Loucy (cell line): ENCODE results near the gene GLIPR1.
"Not testable (repeated sequence)": the region's sequence is repeated elsewhere in the genome, so short reads cannot be mapped to it uniquely, and the experiment has no call there.

Source experiments
- H2AFZ ChIP-seq: fragments of 200-600 bp; sonication (generic); 2 replicates; pipeline ENCODE4 v1.6.0; 2016; ENCODE audit warnings: antibody characterized with exemption, mild to moderate bottlenecking, low read length, moderate library complexity
- H3F3A ChIP-seq: fragments of 200-600 bp; 2 replicates; pipeline ENCODE4 v1.6.0; 2016; ENCODE audit warnings: antibody characterized with exemption, low read depth, mild to moderate bottlenecking
- H3K27me3 ChIP-seq: fragments of 200-600 bp; sonication (generic); 2 replicates; pipeline ENCODE4 v1.6.1; 2014; ENCODE audit warnings: low read length, mild to moderate bottlenecking; ENCODE audit not compliant: insufficient read depth, poor library complexity, severe bottlenecking
- H3K36me3 ChIP-seq: fragments of 200-600 bp; sonication (generic); 2 replicates; pipeline ENCODE4 v1.6.1; 2016; ENCODE audit warnings: low read length; ENCODE audit not compliant: insufficient read depth
- H3K4me1 ChIP-seq: fragments of 200-600 bp; sonication (generic); 2 replicates; pipeline ENCODE4 v1.5.1; 2014; ENCODE audit warnings: low read length, mild to moderate bottlenecking; ENCODE audit not compliant: insufficient read depth, poor library complexity, severe bottlenecking
- H3K4me2 ChIP-seq: fragments of 200-600 bp; sonication (generic); 2 replicates; pipeline ENCODE4 v1.6.0; 2014; ENCODE audit warnings: antibody characterized with exemption, low read length, low read depth, mild to moderate bottlenecking; ENCODE audit not compliant: poor library complexity, severe bottlenecking
- H3K4me3 ChIP-seq: fragments of 200-600 bp; sonication (generic); 2 replicates; pipeline ENCODE4 v1.5.1; 2014; ENCODE audit warnings: low read length, mild to moderate bottlenecking, mixed read lengths; ENCODE audit not compliant: poor library complexity, severe bottlenecking
- H3K79me2 ChIP-seq: fragments of 200-600 bp; sonication (generic); 2 replicates; pipeline ENCODE4 v1.6.1; 2014; ENCODE audit warnings: low read length; ENCODE audit not compliant: insufficient read depth
- H3K9ac ChIP-seq: fragments of 200-600 bp; sonication (generic); 2 replicates; pipeline ENCODE4 v1.6.0; 2014; ENCODE audit warnings: mild to moderate bottlenecking, low read depth, low read length, moderate library complexity; ENCODE audit not compliant: poor library complexity, severe bottlenecking
- H3K9me2 ChIP-seq: fragments of 200-600 bp; sonication (generic); replicated peaks from 2 replicates; pipeline ENCODE4 v1.6.1; 2016; ENCODE audit warnings: low read depth, low read length, mixed read lengths
- H3K9me3 ChIP-seq: fragments of 200-600 bp; sonication (generic); 2 replicates; pipeline ENCODE4 v1.6.1; 2014; ENCODE audit warnings: mild to moderate bottlenecking, antibody characterized with exemption, low read length, low read depth; ENCODE audit not compliant: insufficient read depth
- H4K20me1 ChIP-seq: fragments of 200-600 bp; sonication (generic); 2 replicates; pipeline ENCODE4 v1.6.0; 2014; ENCODE audit warnings: antibody characterized with exemption, low read length, mild to moderate bottlenecking; ENCODE audit not compliant: insufficient read depth, poor library complexity, severe bottlenecking
- EZH2phosphoT487 ChIP-seq: fragments of 200-600 bp; IDR thresholded peaks from 2 replicates; pipeline ENCODE4 v1.6.1; 2018; ENCODE audit warnings: antibody characterized with exemption, mild to moderate bottlenecking, moderate library complexity, borderline replicate concordance
- TF ChIP-seq, protein P1 (sequence below): fragments of 200-600 bp; sonication (generic); conservative IDR thresholded peaks from 2 replicates; pipeline ENCODE4 v1.5.1; 2014; ENCODE audit warnings: mild to moderate bottlenecking, antibody characterized with exemption, low read length

GLIPR1 gene

DNA sequence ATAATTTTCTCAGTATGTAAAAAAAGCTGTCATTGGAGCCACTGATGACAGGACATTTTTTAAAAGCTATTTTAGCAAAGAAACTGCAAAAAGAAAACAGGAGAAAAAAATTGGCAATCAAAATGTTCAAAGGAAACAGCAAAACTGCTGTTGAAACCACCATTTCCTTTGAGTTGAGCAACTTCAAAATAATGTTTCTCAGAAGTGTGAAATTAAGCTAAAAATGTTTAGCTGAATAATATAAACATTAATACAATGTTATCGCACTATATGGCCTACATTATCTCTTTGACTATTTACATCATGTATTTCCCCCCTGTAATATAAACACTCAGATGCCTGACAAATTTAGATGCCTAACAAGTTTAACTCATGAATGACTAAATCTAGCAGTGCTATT, 23.4 kb upstream of the GLIPR1 start:
- H3K4me1 ChIP-seq: peaks cover 36% of the 10 kb centered on the region
- peak overlapping the region; percentile 8 for H3K4me3 ChIP-seq
- TF ChIP-seq, protein P1, sequence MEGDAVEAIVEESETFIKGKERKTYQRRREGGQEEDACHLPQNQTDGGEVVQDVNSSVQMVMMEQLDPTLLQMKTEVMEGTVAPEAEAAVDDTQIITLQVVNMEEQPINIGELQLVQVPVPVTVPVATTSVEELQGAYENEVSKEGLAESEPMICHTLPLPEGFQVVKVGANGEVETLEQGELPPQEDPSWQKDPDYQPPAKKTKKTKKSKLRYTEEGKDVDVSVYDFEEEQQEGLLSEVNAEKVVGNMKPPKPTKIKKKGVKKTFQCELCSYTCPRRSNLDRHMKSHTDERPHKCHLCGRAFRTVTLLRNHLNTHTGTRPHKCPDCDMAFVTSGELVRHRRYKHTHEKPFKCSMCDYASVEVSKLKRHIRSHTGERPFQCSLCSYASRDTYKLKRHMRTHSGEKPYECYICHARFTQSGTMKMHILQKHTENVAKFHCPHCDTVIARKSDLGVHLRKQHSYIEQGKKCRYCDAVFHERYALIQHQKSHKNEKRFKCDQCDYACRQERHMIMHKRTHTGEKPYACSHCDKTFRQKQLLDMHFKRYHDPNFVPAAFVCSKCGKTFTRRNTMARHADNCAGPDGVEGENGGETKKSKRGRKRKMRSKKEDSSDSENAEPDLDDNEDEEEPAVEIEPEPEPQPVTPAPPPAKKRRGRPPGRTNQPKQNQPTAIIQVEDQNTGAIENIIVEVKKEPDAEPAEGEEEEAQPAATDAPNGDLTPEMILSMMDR: no peak
- TF ChIP-seq EZH2phosphoT487: no peak
- no peaks in the 10 kb centered on the region for H3K27me3 ChIP-seq
- peak overlapping the region; percentile 46 for H3K4me2 ChIP-seq
- no peaks in the 10 kb centered on the region for H4K20me1 ChIP-seq
- no peak overlapping the region for H2AFZ ChIP-seq
- peaks cover 7% of the 10 kb centered on the region; the same call in 1 of the 2 replicates for H3K9me3 ChIP-seq
- peaks cover 5% of the 10 kb centered on the region; the same call in 1 of the 2 replicates for H3F3A ChIP-seq
- H3K79me2 ChIP-seq: no peaks in the 10 kb centered on the region
- no peaks in the 10 kb centered on the region for H3K36me3 ChIP-seq
- no peak overlapping the region for H3K9ac ChIP-seq
- H3K9me2 ChIP-seq: no peaks in the 10 kb centered on the region

DNA sequence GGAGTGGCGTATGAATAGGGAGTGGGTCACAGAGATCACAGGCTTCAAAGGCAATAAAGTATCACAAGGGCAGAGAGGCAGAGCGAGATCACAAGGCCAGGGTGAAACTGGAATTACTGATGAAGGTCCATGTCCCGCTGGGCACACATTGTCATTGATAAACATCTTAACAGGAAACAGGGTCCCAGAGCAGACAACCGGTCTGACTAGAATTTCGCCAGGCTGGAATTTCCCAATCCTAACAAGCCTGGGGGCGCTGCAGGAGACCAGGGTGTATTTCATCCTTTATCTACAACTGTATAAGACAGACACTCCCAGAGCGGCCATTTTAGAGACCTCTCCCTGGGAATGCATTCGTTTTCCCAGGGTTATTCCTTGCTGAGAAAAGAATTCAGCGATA, 22.7 kb upstream of the GLIPR1 start:
- H3K4me2 ChIP-seq, H3K9ac ChIP-seq, H3K9me2 ChIP-seq, H3K9me3 ChIP-seq, H4K20me1 ChIP-seq, H3K27me3 ChIP-seq, H3K36me3 ChIP-seq, H3K79me2 ChIP-seq, H2AFZ ChIP-seq, H3F3A ChIP-seq: not testable (repeated sequence)
- H3K4me3 ChIP-seq: peak overlapping the region; percentile 8
- H3K4me1 ChIP-seq: peaks cover 36% of the 10 kb centered on the region

DNA sequence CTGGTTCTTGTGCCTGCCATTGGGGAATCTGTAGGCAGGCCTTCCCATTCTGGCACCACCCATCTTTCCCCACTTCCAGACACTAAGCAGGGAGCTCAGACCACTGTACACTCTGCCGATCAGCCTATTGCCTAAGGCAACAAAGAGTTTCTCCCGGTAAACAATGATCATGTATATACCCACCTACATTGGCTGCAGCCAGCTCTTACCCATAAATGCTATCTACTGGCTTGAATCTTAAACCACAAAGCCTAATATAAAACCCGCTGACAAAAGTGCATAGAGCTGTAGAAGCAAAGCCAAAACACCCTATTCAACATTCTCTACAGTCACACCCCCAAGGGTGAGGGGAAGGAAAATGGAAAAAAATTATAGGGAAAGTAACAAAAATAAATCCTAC, 20.8 kb upstream of the GLIPR1 start:
- Histone ChIP-seq H3K27me3 (no peaks in the 10 kb centered on the region), H3K9me3 (peaks cover 7% of the 10 kb centered on the region; the same call in 1 of the 2 replicates), H3K9me2 (no peaks in the 10 kb centered on the region), H3F3A (peaks cover 5% of the 10 kb centered on the region; the same call in 1 of the 2 replicates), H3K4me2 (peak overlapping the region; percentile 37), H3K36me3 (no peaks in the 10 kb centered on the region), H3K79me2 (no peaks in the 10 kb centered on the region), H3K4me1 (peaks cover 36% of the 10 kb centered on the region), H2AFZ (no peak overlapping the region), H3K4me3 (peak overlapping the region; percentile 25), H4K20me1 (no peaks in the 10 kb centered on the region), H3K9ac (no peak overlapping the region)
- TF ChIP-seq, protein P1: no peak
- no peak for TF ChIP-seq EZH2phosphoT487

DNA sequence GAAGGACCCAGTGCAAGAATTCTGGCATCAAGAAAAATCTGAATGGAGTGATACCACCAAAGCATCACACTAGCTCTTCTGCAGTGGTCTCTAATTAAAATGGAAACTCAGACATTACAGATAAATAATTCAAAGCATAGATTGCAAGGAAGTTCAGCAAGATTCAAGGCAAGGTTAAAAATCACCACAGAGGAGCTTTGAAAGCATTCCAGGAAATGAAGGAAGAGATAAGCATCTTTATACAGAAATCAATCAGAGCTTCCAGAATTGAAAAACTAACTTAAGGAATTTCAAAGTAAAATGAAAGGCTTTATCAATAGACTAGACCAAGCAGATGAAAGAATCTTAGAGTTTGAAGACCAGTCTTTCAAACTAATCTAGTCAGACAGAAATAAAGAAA, 20.4 kb upstream of the GLIPR1 start:
- no peaks in the 10 kb centered on the region for H3K36me3 ChIP-seq
- H4K20me1 ChIP-seq: no peaks in the 10 kb centered on the region
- peaks cover 36% of the 10 kb centered on the region for H3K4me1 ChIP-seq
- H3K27me3 ChIP-seq: no peaks in the 10 kb centered on the region
- H3F3A ChIP-seq: peaks cover 5% of the 10 kb centered on the region; the same call in 1 of the 2 replicates
- no peak overlapping the region for H2AFZ ChIP-seq
- TF ChIP-seq EZH2phosphoT487: no peak
- TF ChIP-seq, protein P1: no peak
- peaks cover 7% of the 10 kb centered on the region; the same call in 1 of the 2 replicates for H3K9me3 ChIP-seq
- no peaks in the 10 kb centered on the region for H3K79me2 ChIP-seq
- H3K9me2 ChIP-seq: no peaks in the 10 kb centered on the region
- H3K9ac ChIP-seq: no peak overlapping the region
- H3K4me2 ChIP-seq: peak overlapping the region; percentile 37
- H3K4me3 ChIP-seq: peak overlapping the region; percentile 25
